Uterus (tissue), 4 donors: ENCODE results near the gene SEMA3D. TPM values are rescaled to one million over a fixed set of nuclear protein-coding genes. Genes with fewer than 3 reads are reported as not detected.

Experiments
- DNase-seq, 2 donors: peaks; one replicate each; pipeline ENCODE4 v3.0.0-alpha.2; 2019 to 2020
- H3K27ac ChIP-seq, 2 donors: fragments of 200-600 bp; sonication (generic); 1 replicate in 1 of 2; 2 replicates in 1 of 2; pipeline ENCODE4 v1.5.1; 2016 to 2018
- H3K27me3 ChIP-seq, 2 donors: fragments of 200-600 bp; sonication (generic); one replicate each; pipeline ENCODE4 v1.5.1; 2018 to 2019; ENCODE audit warnings: control low read depth in 1 of 2
- H3K36me3 ChIP-seq, 2 donors: fragments of 200-600 bp; sonication (generic); one replicate each; pipeline ENCODE4 v1.5.1; 2019; ENCODE audit warnings: control low read depth in 1 of 2
- H3K4me1 ChIP-seq, 2 donors: fragments of 200-600 bp; sonication (generic); one replicate each; pipeline ENCODE4 v1.5.1; 2018 to 2019; ENCODE audit warnings: control low read depth in 1 of 2
- H3K4me3 ChIP-seq, 2 donors: fragments of 200-600 bp; sonication (generic); 1 replicate in 1 of 2; 2 replicates in 1 of 2; pipeline ENCODE4 v1.5.1; 2018 to 2019; ENCODE audit warnings: mild to moderate bottlenecking in 1 of 2
- H3K9me3 ChIP-seq, 2 donors: fragments of 200-600 bp; sonication (generic); one replicate each; pipeline ENCODE4 v1.5.1; 2019; ENCODE audit warnings: control low read depth in 1 of 2
- POLR2A ChIP-seq, 2 donors: fragments of 450-650 bp; IDR thresholded peaks; one replicate each; pipeline ENCODE4 v1.6.1; 2016; ENCODE audit warnings: antibody characterized with exemption in 2 of 2, mild to moderate bottlenecking in 1 of 2, moderate library complexity in 1 of 2
- intact Hi-C: fragments of 100-400 bp; cut with DNase I; formaldehyde crosslinking; loops from one replicate; pipeline ENCODE4 v1.15.1; 2023; ENCODE audit warnings: low total_unique reads
- total RNA-seq, 4 donors: library from RNA; depleted of rRNA in 3 of 4; stranded (reverse); fragments of >200 nt in 3 of 4; gene quantifications; one replicate each; pipeline versions ENCODE4 v1.1.0 to v1.2.4, GENCODE V29; 2014 to 2023
- TF ChIP-seq, protein P1 (sequence below), 4 experiments: fragments of 200-600 bp in 2 of 4; fragments of 450-650 bp in 2 of 4; sonication (generic) in 2 of 4; IDR thresholded peaks; one replicate each; pipeline ENCODE4 v1.5.1; 2016 to 2019; ENCODE audit warnings: antibody characterized with exemption in 4 of 4, mild to moderate bottlenecking in 2 of 4, moderate library complexity in 1 of 4
- donor health status: DM: yes; HTN: yes; CAD: no.

The SEMA3D gene
- total RNA-seq, 4 donors from 2014 or later = 7.1 to 68.6 (median 20.4) TPM

GRCh38 chr7:85018498-85018897 is 168.4 kb downstream of the SEMA3D start:
- no peaks in the 10 kb centered on the region for H3K4me1 ChIP-seq
- H3K27me3 ChIP-seq = no peaks in the 10 kb centered on the region
- no peak overlapping the region for H3K4me3 ChIP-seq
- no peak overlapping the region for H3K27ac ChIP-seq
- TF ChIP-seq, protein P1, sequence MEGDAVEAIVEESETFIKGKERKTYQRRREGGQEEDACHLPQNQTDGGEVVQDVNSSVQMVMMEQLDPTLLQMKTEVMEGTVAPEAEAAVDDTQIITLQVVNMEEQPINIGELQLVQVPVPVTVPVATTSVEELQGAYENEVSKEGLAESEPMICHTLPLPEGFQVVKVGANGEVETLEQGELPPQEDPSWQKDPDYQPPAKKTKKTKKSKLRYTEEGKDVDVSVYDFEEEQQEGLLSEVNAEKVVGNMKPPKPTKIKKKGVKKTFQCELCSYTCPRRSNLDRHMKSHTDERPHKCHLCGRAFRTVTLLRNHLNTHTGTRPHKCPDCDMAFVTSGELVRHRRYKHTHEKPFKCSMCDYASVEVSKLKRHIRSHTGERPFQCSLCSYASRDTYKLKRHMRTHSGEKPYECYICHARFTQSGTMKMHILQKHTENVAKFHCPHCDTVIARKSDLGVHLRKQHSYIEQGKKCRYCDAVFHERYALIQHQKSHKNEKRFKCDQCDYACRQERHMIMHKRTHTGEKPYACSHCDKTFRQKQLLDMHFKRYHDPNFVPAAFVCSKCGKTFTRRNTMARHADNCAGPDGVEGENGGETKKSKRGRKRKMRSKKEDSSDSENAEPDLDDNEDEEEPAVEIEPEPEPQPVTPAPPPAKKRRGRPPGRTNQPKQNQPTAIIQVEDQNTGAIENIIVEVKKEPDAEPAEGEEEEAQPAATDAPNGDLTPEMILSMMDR (IDR thresholded peaks at IDR 0.05) = no peak
- no peak for TF ChIP-seq POLR2A (IDR thresholded peaks at IDR 0.05)
- no peaks in the 10 kb centered on the region for H3K9me3 ChIP-seq
- no peaks in the 10 kb centered on the region for H3K36me3 ChIP-seq
- intact Hi-C loops = no loop called here
- DNase-seq = no peak

GRCh38 chr7:85016286-85016685 is 170.6 kb downstream of the SEMA3D start:
- no peaks in the 10 kb centered on the region for H3K9me3 ChIP-seq
- DNase-seq = no peak
- intact Hi-C loops = no loop called here
- no peaks in the 10 kb centered on the region for H3K36me3 ChIP-seq
- H3K4me3 ChIP-seq = no peak overlapping the region
- TF ChIP-seq, protein P1 (IDR thresholded peaks at IDR 0.05) = no peak
- TF ChIP-seq POLR2A (IDR thresholded peaks at IDR 0.05) = no peak
- H3K4me1 ChIP-seq = no peaks in the 10 kb centered on the region
- no peaks in the 10 kb centered on the region for H3K27me3 ChIP-seq
- H3K27ac ChIP-seq = no peak overlapping the region

DNA sequence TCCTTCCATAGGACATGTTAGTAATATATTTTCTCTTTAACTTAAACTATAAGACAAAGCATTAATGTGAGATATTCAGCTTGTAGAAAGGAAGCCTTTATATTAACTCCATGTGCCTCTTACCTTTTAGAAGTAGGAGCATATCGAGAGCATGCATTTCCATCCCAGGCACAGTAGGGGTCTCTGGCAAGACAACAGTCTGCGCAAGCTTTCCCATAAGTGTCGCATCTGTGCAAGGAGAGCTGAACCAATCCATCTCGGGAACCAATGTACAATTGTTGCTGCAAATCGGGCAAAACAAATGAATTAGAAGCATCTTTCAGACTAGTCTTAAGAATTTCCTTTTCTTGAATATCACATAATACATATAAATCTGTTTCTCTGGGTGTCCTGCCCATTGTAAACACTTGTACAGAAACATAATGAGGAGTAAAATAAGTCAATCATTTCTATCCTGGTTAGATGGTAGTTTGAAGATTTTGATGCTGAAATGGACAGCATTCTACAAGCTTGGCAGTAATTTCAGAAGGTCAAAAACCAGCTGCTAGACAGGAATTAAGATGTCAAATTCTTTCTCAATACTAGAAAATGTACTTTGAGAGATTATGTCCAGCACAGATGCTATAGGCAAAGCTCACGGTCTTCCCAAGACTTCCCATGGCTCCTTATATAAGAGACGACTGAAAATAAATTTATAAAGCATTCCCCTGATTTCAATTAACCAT is 171.8 kb downstream of the SEMA3D start:
- Histone ChIP-seq H3K4me1 (no peaks in the 10 kb centered on the region), H3K9me3 (no peaks in the 10 kb centered on the region), H3K27ac (no peak overlapping the region), H3K4me3 (no peak overlapping the region), H3K36me3 (no peaks in the 10 kb centered on the region), H3K27me3 (no peaks in the 10 kb centered on the region)
- no peak for TF ChIP-seq POLR2A (IDR thresholded peaks at IDR 0.05)
- TF ChIP-seq, protein P1 (IDR thresholded peaks at IDR 0.05) = no peak
- intact Hi-C loops = no loop called here
- DNase-seq = no peak

DNA sequence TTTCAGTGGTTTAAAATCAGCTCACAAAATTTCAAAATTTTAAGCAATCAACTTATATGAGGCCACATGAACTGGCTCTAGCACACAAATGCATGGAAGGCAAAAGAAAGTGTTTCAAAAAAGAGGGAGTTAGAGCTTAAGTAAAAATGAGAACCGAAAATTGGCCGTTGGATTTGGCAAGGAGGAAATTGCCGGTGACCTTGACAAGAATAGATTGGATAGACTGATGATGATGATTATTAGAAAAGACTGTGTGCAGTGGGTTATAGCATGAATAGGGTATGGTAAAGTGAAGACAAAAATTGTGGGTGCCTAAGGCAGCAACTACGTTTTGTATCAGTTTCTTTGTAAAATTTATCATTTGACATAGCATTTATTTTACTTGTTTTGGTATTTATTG is 175.7 kb downstream of the SEMA3D start:
- H3K4me3 ChIP-seq = no peak overlapping the region
- TF ChIP-seq, protein P1 (IDR thresholded peaks at IDR 0.05) = no peak
- no peak for TF ChIP-seq POLR2A (IDR thresholded peaks at IDR 0.05)
- H3K27ac ChIP-seq = no peak overlapping the region
- no peaks in the 10 kb centered on the region for H3K4me1 ChIP-seq
- intact Hi-C loops = no loop called here
- H3K9me3 ChIP-seq = no peaks in the 10 kb centered on the region
- no peak for DNase-seq
- H3K27me3 ChIP-seq = no peaks in the 10 kb centered on the region
- H3K36me3 ChIP-seq = no peaks in the 10 kb centered on the region

- H3K27ac ChIP-seq = no peak overlapping the region
- H3K36me3 ChIP-seq = no peaks in the 10 kb centered on the region
- no peaks in the 10 kb centered on the region for H3K9me3 ChIP-seq
- no peaks in the 10 kb centered on the region for H3K27me3 ChIP-seq
- no peak overlapping the region for H3K4me3 ChIP-seq
- no peaks in the 10 kb centered on the region for H3K4me1 ChIP-seq
- no peak for TF ChIP-seq POLR2A (IDR thresholded peaks at IDR 0.05)
- TF ChIP-seq, protein P1 (IDR thresholded peaks at IDR 0.05) = no peak
- no peak for DNase-seq
- intact Hi-C loops = no loop called here
Measured at GRCh38 chr7:85010306-85010705, 176.6 kb downstream of the SEMA3D start.
